T-cell (primary cell): Measurements from ENCODE around the gene TRPC4. TPM values are rescaled to one million over a fixed set of nuclear protein-coding genes. Genes with fewer than 3 reads are reported as not detected.
"Not testable (repeated sequence)": the region's sequence is repeated elsewhere in the genome, so short reads cannot be mapped to it uniquely, and the experiment has no call there.

Experiments
- ATAC-seq, 4 experiments: fragments of 200-7000 bp in 3 of 4; fragments of 150-1000 bp in 1 of 4; cut with Tn5 transposase; replicated peaks in 1 of 4; 1 replicate in 3 of 4; 2 replicates in 1 of 4; pipeline ENCODE4 v1.10.0; 2021; ENCODE audit warnings: moderate library complexity in 3 of 4, mild to moderate bottlenecking in 2 of 4, moderate number of reproducible peaks in 1 of 4
- CTCF ChIA-PET, 2 donors: fragments of 300-600 bp; sonication (Branson Sonifier 250); formaldehyde crosslinking; loops; one replicate each; lab custom pipeline; 2022; ENCODE audit warnings: antibody characterized with exemption in 2 of 2; lab: Charles Lee
- POLR2A ChIA-PET, 2 donors: fragments of 300-600 bp; sonication (Branson Sonifier 250); formaldehyde crosslinking; loops; one replicate each; lab custom pipeline; 2022; ENCODE audit warnings: antibody characterized with exemption in 2 of 2; lab: Charles Lee
- DNase-seq, 35 experiments: peaks; one replicate each; pipeline versions ENCODE4 v3.0.0 to v3.0.0-alpha.2; 2013 to 2023
- H3K27ac ChIP-seq: one replicate; pipeline ENCODE4 v1.5.1; 2013; ENCODE audit warnings: low read length
- H3K27me3 ChIP-seq, 2 experiments: replicated peaks in 1 of 2; 1 replicate in 1 of 2; 2 replicates in 1 of 2; pipeline versions ENCODE4 v1.6.1 to v1.7.0; 2013; ENCODE audit warnings: low read length in 1 of 2, mixed read lengths in 1 of 2; ENCODE audit not compliant: control insufficient read depth in 2 of 2, insufficient read depth in 2 of 2; ENCODE audit errors: extremely low read depth in 1 of 2
- H3K36me3 ChIP-seq, 2 donors: 1 replicate in 1 of 2; 2 replicates in 1 of 2; pipeline versions ENCODE4 v1.6.1 to v1.7.0; 2013; ENCODE audit warnings: low read length in 1 of 2; ENCODE audit not compliant: control insufficient read depth in 2 of 2, insufficient read depth in 1 of 2; ENCODE audit errors: extremely low read depth in 1 of 2
- H3K4me1 ChIP-seq, 2 experiments: 1 replicate in 1 of 2; 2 replicates in 1 of 2; pipeline versions ENCODE4 v1.6.1 to v1.7.0; 2013; ENCODE audit warnings: low read length in 2 of 2, mixed read lengths in 1 of 2; ENCODE audit not compliant: insufficient read depth in 2 of 2, control insufficient read depth in 1 of 2; ENCODE audit errors: extremely low read depth in 1 of 2
- H3K4me3 ChIP-seq, 2 donors: 1 replicate in 1 of 2; 2 replicates in 1 of 2; pipeline versions ENCODE4 v1.5.1 to v1.7.0; 2013; ENCODE audit warnings: mild to moderate bottlenecking in 2 of 2, low read length in 1 of 2, moderate library complexity in 1 of 2; ENCODE audit not compliant: control insufficient read depth in 1 of 2; ENCODE audit errors: extremely low read depth in 1 of 2
- H3K9me3 ChIP-seq: 2 replicates; pipeline ENCODE4 v1.7.0; 2013
- H3K27ac Mint-ChIP-seq, 2 donors: one replicate each; pipeline ENCODE4 v1.8.0; 2020 to 2021; ENCODE audit warnings: mild to moderate bottlenecking in 2 of 2, mixed read lengths in 2 of 2
- H3K27me3 Mint-ChIP-seq, 2 donors: one replicate each; pipeline ENCODE4 v1.8.0; 2021 to 2022; ENCODE audit warnings: mixed read lengths in 2 of 2
- H3K36me3 Mint-ChIP-seq: one replicate; pipeline ENCODE4 v1.8.0; 2021; ENCODE audit warnings: mixed read lengths
- H3K4me1 Mint-ChIP-seq, 3 donors: one replicate each; pipeline ENCODE4 v1.8.0; 2020 to 2022; ENCODE audit warnings: mixed read lengths in 3 of 3, mild to moderate bottlenecking in 1 of 3
- H3K4me3 Mint-ChIP-seq, 3 donors: one replicate each; pipeline ENCODE4 v1.8.0; 2020 to 2022; ENCODE audit warnings: mild to moderate bottlenecking in 3 of 3, mixed read lengths in 3 of 3, moderate library complexity in 3 of 3
- H3K9me3 Mint-ChIP-seq, 3 donors: one replicate each; pipeline ENCODE4 v1.8.0; 2020 to 2022; ENCODE audit warnings: mixed read lengths in 3 of 3
- whole genome bisulfite sequencing: methylation state at CpG from one replicate; pipeline ENCODE4 v1.1.5; 2013; ENCODE audit warnings: missing lambda C conversion rate; ENCODE audit not compliant: insufficient coverage; 5-methylcytosine and 5-hydroxymethylcytosine counted together
- total RNA-seq, 35 experiments: library from RNA in 6 of 35; stranded (reverse) in 6 of 35; fragments of 120-200 nt in 1 of 35; gene quantifications; one replicate each; pipeline versions ENCODE4 v1.2.1 to v1.2.4 and lab custom pipeline; 2013 to 2026

Gene TRPC4
- total RNA-seq, 5 donors from 2014 or later (not counting 1 experiment from before 2014, with no cell fraction given): not detected

DNA sequence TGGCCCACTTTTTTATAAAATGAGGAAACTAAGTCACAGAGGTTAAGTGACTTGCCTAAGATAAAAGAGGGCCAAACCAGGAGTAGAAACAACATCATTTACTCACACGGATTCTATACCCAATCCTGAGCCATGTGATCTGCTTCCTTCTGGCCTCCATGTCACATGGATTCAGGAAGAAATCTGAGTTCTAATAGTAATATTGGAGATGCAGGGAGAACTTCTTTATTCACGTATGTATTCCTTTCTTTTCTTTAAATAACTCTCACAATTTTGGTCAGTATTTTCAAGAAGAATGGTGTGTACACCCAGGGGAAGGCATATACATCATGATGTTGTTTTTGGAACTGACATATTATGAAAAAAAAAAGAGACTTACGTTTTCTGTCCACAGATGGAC is 272.8 kb downstream of the TRPC4 start:
- Mint-ChIP-seq H3K4me1 (no peaks in the 10 kb centered on the region), H3K4me3 (no peak overlapping the region), H3K27me3 (no peaks in the 10 kb centered on the region), H3K36me3 (no peaks in the 10 kb centered on the region), H3K9me3 (peaks cover 0 to 5% (median 0%) of the 10 kb centered on the region in 3 donors), H3K27ac (no peak overlapping the region)
- Histone ChIP-seq H3K4me3 (no peak overlapping the region), H3K27ac (no peak overlapping the region), H3K27me3 (no peaks in the 10 kb centered on the region), H3K9me3 (no peaks in the 10 kb centered on the region), H3K4me1 (no peaks in the 10 kb centered on the region), H3K36me3 (no peaks in the 10 kb centered on the region)
- POLR2A ChIA-PET: no interaction called here
- CTCF ChIA-PET: no interaction called here
- DNase-seq: no peak
- no peak for ATAC-seq
- no CpG with 5 or more reads among the region's 3 CpGs for WGBS

DNA sequence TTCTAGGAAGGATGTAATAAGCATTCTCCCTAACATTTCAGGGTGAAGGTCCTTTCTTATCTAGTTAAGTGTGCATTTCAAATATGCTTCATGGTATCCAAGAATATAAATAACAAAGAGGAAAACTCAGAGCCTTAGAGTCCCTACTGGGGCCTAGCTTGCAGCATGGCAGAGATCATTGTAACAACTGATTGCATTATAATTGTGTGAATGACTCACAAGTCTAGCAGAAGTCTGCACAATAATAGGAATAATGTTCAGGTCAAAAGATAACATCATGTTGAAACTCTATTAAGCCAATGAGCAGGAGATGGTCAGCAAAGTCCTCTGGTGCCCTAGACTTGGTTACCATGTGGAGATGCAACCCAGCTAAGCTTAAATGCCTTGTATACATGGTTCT is 274.4 kb downstream of the TRPC4 start:
- H3K9me3 ChIP-seq: no peaks in the 10 kb centered on the region
- Mint-ChIP-seq H3K27ac (no peak overlapping the region), H3K36me3 (no peaks in the 10 kb centered on the region), H3K4me1 (no peaks in the 10 kb centered on the region), H3K27me3 (no peaks in the 10 kb centered on the region), H3K4me3 (no peak overlapping the region), H3K9me3 (peaks cover 0 to 5% (median 0%) of the 10 kb centered on the region in 3 donors)
- DNase-seq (no peak), ATAC-seq (no peak)
- no peaks in the 10 kb centered on the region for H3K27me3 ChIP-seq
- H3K4me1 ChIP-seq: no peaks in the 10 kb centered on the region
- POLR2A ChIA-PET: no interaction called here
- H3K4me3 ChIP-seq: no peak overlapping the region
- H3K36me3 ChIP-seq: no peaks in the 10 kb centered on the region
- H3K27ac ChIP-seq: no peak overlapping the region
- CTCF ChIA-PET: no interaction called here

DNA sequence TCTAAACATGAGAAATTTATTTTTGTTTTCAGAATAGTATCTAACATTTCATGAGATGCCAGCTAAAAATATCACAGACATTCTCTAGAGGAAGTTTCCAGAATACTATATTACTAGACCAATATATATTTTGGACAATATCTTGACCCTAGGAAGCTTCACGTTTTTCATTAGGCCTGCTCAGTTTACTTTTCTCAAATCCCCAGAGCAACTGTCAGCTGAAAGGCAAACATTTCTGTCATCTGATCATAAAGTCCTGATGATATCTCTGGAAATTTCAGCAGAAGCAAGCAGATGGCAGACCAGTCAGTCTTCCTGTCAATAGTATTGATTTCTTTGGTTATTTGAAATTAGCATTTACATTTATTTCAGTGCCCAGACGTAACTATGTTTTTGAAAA is 275.0 kb downstream of the TRPC4 start:
- Mint-ChIP-seq H3K9me3 (peaks cover 0 to 5% (median 0%) of the 10 kb centered on the region in 3 donors), H3K4me3 (no peak overlapping the region), H3K27me3 (no peaks in the 10 kb centered on the region), H3K4me1 (no peaks in the 10 kb centered on the region), H3K27ac (no peak overlapping the region), H3K36me3 (no peaks in the 10 kb centered on the region)
- no peaks in the 10 kb centered on the region for H3K36me3 ChIP-seq
- POLR2A ChIA-PET: no interaction called here
- H3K9me3 ChIP-seq: no peaks in the 10 kb centered on the region
- H3K27me3 ChIP-seq: no peaks in the 10 kb centered on the region
- H3K4me1 ChIP-seq: no peaks in the 10 kb centered on the region
- no peak for ATAC-seq
- no peak overlapping the region for H3K4me3 ChIP-seq
- no peak overlapping the region for H3K27ac ChIP-seq
- WGBS: 60% methylated on average over 1 of the region's 2 CpGs
- DNase-seq: no peak
- CTCF ChIA-PET: no interaction called here

DNA sequence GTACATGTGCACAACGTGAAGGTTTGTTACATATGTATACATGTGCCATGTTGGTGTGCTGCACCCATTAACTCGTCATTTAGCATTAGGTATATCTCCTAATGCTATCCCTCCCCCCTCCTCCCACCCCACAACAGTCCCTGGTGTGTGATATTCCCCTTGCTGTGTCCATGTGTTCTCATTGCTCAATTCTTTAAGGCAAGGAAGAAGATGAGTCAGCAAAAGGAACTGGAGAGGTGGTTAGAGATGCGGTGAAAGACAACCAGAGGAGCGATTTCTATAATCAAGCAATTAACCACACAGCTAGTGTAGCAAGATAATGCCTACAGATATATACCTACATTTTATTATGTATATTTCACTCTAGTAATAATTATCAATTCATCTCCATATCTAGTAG is 280.2 kb downstream of the TRPC4 start:
- H3K4me3 Mint-ChIP-seq, H3K27ac Mint-ChIP-seq, ATAC-seq, POLR2A ChIA-PET, H3K4me3 ChIP-seq, DNase-seq, H3K9me3 Mint-ChIP-seq, CTCF ChIA-PET, H3K27ac ChIP-seq, H3K36me3 Mint-ChIP-seq, H3K27me3 Mint-ChIP-seq, H3K9me3 ChIP-seq, H3K4me1 Mint-ChIP-seq, H3K36me3 ChIP-seq, H3K4me1 ChIP-seq, H3K27me3 ChIP-seq: not testable (repeated sequence)
- no CpG with 5 or more reads among the region's 4 CpGs for WGBS

DNA sequence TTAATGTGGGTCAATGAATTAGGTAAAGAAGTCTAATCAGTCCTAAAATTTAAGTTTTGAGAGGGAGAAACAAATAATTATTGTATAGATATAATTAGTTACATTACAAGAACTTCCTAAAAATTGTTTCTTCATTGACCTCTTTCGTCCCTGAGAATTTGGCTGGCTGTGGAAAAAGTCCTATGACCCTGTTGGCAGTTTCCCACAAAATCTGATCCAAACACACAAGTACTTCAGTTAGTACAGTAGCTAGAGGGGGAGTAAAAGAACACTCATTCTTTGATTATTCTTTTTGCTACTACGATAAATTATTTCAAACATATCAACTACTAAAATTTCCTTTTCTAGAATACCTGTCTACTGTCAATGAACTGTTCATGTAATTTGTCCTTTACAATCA is 282.3 kb downstream of the TRPC4 start:
- POLR2A ChIA-PET: no interaction called here
- no peak for ATAC-seq

More for the DNA sequence above, 282.3 kb downstream of the TRPC4 start:
- Histone ChIP-seq H3K36me3 (no peaks in the 10 kb centered on the region), H3K27ac (no peak overlapping the region), H3K27me3 (no peaks in the 10 kb centered on the region), H3K9me3 (no peaks in the 10 kb centered on the region), H3K4me1 (no peaks in the 10 kb centered on the region), H3K4me3 (no peak overlapping the region)
- H3K4me1 Mint-ChIP-seq: no peaks in the 10 kb centered on the region
- no peak for DNase-seq
- H3K36me3 Mint-ChIP-seq: no peaks in the 10 kb centered on the region
- H3K4me3 Mint-ChIP-seq: no peak overlapping the region
- WGBS: no CpG with 5 or more reads among the region's 2 CpGs
- CTCF ChIA-PET: no interaction called here
- peaks cover 7 to 9% (median 7%) of the 10 kb centered on the region in 3 donors for H3K9me3 Mint-ChIP-seq
- no peak overlapping the region for H3K27ac Mint-ChIP-seq
- no peaks in the 10 kb centered on the region for H3K27me3 Mint-ChIP-seq
